HG03521 (cell line): ENCODE data around the gene TRAF3IP1.

ENCODE experiments used
- ATAC-seq: cut with Tn5 transposase; IDR thresholded peaks from one replicate; pipeline ENCODE4 v1.9.1; 2021; ENCODE audit warnings: mild to moderate bottlenecking, moderate library complexity; ENCODE audit not compliant: unreplicated experiment

Gene TRAF3IP1

DNA sequence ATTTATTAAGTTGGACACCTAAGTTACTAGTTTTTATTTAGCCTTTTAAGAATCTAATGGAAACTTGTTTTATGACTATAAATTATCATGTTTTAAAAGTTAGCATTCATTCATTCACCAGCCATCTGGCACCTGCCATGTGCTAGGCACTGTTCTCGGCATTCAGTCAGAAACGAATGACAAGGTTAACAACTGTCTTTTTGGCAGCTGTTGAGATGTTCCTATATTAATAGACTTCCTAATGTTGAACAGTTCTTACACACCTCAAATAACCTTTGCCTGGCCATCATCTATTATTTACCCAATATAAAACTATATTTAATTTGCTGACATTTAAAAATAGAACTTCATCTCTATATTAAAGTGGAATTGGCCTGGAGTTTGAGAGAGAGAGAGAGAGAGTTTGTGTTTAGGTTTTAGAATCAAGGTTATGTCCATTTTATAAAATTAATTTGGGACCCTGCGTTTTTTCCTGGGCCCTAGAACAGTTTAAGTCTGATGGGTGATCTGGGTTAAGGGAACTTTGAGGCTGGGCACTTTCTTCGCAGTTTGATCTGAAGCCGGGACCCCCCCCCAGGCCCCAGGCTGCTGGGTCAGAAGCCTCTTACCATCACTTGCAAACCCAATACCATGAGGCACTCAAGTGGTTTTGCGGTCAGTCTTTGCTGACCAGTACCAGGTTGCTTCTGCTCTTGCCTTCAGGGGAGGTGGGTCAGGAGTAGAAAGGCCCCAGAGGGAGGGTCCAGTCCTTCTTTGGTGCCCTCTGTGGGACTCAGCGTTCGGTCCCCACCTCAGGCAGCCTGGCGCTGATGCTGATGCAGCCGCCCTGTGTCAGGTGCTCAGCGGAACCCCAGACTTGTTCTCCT is 58.1 kb downstream of the TRAF3IP1 start:
- no peak for ATAC-seq

DNA sequence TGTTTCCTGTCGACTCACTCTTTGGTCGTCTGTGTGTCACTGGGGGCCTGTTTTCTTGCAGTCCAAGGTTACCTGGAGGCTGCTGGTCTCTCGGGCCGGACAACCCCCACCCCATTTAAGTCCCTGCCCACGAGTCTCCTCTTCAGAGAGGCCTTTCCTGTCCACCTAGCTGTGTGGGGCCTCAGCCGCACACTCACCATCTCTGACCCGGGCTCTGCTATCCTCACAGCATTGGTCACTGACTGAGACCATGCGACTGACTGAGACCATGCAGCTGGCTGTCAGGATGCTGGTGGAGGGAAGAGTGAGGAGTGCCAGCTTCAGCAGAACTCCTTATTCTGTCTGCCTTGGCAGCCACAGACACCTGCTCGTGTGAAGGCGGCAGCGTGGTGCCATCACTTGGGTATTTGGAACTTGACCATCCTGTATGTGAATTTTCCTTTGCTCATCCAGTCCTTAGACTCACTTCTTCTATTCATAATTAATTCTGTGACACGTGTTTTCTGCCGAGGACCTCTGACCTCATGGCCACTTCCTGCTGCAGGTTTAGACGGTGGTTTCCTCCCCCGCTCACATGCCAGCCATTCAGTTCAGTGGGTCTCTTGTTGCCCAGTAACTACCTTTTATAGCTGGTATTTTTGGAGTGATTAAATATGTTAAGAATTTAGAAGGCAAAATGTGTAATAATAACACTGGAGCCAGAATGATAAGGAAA is 58.9 kb downstream of the TRAF3IP1 start:
- no peak for ATAC-seq

DNA sequence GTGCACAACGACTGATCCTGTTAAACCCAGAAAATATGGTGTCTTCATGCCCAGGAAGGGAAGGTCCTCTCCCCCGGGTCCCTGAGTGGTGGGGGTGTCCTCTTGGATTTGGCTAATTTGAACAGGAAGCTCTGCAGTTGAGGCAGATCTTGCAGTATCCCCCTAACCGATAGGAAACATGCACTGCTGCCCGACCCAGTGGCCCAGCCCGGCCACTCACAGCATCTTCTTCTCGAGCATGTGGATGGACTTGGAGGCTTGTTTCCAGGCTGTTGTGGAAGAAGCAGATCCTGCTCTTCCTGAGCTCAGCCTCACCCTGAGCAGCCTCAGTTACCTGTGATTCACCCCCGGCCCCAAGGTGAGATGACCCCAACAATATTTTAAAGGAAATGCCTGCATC is 60.0 kb downstream of the TRAF3IP1 start:
- ATAC-seq: no peak

DNA sequence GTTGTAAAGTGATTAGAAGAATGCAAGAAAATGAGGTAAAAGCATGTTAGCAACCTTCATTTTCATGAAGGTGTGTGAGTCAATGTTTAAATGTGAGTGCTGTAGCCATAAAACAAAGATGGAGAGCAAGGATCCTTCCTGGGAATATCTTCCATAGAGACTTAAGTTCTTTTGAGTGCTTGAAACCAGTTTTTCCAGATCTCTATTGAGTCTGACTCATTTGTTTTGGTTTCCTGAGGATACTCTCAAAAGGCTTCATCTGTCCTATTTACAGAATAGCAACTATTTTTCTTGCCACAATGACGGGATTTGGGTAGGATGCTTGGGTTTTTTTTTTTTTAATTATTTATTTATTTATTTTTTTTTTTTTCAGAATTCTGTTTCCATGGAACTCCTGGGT is 60.5 kb downstream of the TRAF3IP1 start:
- ATAC-seq: no peak

DNA sequence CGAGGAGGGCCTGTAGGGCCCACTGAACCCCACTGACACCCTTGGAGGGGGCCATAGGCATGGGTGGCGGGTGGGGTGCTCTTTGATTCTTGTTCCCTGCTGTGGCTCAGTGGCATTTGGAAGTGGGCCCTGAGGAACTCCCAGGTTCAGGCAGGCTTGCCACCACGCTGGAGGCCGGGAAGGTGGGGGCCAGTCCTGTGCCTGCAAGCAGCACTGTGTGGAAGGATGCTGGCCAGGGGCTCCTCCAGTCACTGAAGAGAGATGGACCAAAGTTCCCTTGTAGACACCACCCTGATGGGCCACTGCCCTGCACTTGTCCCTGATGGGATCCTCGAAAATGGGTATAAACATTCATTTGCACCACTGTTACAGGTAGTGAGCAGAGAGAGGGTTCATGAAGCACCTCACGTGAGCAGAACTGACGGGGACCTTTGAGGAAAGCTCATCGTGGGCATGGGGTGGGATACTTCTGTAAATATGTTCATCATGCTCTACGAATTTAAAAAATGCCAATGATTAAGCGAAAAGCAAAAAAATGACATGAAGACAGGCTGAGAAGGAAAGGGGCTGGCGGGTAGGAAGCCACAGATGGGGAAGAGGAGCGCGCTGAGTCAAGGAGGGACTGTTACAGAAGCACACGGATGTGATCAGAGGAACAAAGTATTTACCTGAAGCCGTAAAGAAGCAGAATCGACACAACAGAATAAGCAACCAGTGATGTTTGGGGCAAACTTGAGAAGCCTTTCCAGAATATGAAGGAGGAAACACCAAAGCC is 61.2 kb downstream of the TRAF3IP1 start:
- ATAC-seq: no peak

DNA sequence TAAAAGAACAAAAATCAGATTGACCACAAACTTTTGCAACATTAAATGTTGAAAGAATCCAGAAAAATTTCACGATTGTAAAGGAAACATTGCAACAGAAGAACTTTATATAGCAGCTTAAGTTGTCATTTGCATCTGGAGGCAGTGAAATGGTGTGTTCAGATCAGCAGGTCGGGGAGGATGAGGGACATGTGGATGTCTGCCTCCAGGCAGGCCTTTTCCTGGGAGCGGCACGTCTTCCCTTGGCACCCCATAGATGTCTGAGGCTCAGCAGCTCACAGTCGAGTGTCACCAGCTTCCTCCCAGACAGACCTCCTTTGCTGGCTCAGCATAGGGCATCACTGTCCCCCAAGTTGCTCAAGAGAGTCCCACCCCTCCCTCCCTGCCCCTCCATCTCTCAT is 62.1 kb downstream of the TRAF3IP1 start:
- ATAC-seq: no peak

DNA sequence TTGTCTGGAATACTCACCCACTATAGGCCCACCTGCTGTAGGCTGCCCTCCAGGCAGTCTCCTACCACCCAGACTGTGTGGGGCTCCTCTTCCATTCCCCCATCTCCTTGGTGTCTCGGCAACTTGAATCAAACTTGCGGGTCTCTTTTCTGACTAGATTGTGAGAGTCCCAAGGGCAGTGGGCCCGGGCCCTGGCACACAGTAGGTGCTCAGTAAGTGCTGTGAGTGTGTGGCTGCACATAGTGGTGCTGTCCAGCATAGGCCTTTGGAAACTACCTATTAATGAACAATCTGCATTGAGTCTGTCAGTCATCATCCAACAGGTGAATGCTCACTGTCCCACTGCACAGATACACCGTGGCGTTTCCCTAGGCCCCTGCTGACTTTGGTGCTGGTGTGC is 62.8 kb downstream of the TRAF3IP1 start:
- ATAC-seq: no peak

DNA sequence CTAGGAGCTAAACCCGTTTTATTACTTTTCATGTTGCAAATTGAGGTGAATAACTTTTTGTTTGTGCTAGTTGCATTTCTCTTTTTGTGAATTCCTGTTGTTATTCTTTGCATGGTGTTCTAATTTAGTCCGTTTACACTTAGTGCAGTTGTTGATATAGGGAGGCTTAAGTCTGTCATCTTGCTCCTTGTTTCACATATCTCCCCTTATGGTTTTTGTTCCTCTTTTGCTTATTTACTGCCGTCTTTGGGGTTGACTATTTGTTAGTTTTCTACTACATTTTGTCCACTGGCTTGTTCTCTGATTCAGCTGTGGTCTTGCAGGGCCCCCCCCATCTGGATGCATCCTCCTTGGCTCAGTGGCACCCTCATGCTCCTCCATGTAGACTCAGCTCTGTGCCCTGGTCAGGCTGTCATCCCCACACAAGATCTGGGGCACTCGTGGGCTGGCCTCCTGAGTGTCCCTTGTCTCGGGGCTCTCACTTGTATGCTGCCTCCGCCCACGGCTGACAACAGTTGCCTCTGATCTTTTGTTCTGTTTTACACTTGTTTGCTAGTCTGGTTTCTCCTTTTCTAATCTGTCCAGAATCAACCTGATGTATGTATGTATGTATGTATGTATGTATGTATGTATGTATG is 63.5 kb downstream of the TRAF3IP1 start:
- ATAC-seq: no peak

DNA sequence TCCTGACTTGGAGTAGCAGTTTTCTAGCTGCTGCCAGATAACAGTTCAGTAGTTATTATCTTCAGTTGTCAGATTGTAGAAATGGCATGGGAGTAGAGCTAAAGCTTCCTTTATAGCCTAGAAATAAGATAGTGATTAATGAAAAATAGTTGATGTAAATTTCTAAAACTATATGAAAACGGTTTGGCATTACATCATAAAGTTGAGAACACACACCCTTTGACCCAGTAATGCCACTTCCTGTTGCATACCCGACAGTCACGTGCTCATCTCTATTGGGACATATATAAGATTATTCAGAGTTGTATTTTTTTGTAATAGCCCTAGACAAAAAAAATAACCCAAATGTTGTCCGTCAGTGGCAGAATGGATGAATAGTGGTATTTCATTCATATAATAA is 67.0 kb downstream of the TRAF3IP1 start:
- no peak for ATAC-seq

DNA sequence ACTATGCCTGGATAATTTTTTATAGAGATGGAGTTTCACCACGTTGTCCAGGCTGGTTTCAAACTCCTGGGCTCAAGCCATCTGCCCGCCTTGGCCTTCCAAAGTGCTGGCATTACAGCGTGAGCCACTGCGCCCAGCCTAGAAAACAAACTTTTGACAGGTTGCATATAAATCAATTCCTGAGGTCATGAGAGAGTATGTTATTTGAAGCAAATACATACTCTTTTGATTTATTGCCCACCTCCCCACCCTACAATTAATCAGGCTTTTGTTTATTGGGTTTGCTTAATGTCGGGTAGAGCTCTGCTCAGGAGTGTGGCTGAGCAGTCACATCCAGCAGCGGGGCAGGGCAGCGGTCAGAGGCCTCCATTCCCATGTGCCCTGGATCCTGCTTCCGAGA is 68.5 kb downstream of the TRAF3IP1 start:
- ATAC-seq: no peak

DNA sequence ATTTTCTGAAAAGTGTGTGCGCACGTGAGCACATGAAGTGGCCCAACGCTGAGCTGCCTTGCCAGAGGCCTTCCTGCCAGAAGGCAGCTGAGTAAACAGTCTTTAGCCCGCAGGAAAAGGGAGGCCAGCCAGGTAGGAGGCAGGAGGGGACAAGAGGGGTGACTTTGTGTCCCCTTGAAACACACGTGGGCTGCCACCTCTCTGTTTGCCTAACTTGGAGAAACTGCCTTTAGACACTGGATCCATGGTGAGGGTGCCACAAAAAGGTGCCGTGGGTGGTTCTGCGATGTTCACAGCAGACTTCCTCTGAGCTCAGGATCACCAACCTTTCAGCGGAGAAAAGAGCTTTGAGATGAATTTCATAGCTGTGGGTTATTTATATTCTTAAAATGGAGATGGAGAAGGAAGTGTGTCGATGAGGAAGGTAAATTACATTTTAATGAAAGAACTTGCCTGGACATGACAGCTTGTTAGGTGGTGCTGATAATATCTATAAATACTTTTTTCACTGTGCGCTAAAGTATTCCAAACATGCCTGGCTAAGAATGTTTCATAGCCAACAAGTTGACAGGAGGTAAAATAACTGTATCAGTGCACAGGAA is 69.8 kb downstream of the TRAF3IP1 start:
- no peak for ATAC-seq

DNA sequence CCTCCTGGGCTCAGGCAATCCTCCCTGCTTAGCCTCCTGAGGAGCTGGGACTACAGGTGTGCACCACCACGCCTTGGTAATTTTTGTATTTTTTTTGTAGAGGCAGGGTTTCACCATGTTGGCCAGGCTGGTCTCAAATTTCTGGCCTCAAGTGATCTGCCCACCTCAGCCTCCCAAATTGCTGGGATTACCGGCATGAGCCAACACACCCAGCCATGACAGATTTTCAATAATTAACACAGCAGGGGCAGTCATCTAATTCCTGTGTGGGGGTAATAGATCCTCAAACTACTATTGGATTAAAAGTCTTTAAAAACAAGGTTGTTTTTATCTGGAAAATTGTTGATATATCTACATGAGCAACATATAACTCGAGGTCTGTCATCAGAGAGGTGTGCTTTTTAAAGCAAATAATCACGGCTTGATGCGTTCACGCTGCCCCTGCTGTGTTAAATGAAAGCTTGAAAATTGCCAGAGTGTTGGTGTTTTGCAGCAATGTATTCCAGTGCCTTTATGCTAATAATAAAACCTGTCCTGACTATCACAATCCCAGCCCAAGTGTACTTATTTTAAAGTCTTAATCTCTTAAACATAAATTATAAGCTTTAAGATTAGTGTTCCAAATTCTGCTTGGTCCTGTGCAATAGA is 70.8 kb downstream of the TRAF3IP1 start:
- no peak for ATAC-seq

DNA sequence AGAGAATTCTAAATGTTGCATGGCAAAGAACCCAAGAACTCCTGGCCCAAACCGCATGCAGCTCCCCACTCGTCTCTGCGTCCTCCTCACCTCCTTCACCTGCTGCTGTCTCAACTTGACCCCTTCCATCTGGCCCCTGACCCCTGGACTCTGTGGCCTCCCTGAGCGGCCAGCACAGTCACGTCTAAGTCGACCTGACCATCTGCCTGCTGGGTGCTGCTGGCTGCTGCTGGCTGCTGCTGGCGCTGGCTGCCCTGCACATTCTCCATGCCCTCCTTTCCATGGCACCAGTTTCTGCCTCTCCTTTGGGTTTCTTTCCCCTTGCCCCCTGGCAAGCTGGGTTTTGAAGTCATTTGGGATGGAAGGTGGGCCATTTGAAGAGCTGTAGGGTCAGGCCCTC is 76.3 kb downstream of the TRAF3IP1 start:
- no peak for ATAC-seq

DNA sequence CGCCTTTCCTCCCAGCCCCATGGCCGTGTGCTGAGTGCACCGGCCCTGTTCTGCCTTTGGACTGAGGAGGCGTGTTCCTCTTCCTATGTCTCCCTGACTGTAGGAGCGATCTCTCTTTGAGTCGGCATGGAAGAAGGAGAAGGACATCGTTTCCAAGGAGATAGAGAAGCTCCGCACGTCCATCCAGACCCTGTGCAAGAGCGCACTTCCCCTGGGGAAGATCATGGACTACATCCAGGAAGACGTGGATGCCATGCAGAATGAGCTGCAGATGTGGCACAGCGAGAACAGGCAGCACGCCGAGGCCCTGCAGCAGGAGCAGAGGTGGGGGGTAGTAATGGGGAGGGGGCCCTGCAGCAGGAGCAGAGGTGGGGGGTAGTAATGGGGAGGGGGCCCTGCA is 77.0 kb downstream of the TRAF3IP1 start:
- no peak for ATAC-seq

DNA sequence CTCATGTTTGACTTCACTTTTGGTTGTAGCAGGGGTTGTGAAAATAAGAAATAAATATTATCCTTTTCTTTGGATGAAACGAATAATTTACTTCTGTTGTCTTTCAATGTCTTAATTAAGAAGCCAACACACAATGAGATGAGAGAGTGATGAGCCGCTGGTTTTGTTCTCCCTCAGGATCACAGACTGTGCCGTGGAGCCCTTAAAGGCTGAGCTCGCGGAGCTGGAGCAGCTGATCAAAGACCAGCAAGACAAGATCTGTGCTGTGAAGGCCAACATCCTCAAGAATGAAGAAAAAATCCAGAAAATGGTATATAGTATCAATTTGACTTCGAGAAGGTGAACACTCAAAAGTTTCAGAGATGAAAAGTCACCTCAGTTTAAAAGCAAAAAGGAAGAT is 78.3 kb downstream of the TRAF3IP1 start:
- no peak for ATAC-seq

DNA sequence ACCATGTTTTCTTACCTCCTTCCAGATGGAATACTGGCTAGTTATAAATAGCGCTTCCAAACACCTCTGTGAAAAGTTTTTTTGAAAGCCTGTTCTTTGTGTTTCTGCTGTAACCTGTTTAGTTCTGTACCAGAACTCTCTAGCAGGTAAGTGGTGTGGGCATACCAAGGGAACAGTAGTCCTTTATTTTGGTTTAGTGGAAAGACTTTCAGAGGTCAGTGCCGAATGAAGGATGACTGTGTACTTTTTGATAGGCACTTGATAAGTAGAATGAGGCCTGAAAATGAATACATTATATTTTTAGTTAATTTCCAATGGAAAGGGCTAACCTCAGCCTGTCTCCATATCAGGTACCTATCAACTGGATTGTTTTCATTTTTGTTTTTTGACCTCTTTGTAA is 78.8 kb downstream of the TRAF3IP1 start:
- no peak for ATAC-seq

DNA sequence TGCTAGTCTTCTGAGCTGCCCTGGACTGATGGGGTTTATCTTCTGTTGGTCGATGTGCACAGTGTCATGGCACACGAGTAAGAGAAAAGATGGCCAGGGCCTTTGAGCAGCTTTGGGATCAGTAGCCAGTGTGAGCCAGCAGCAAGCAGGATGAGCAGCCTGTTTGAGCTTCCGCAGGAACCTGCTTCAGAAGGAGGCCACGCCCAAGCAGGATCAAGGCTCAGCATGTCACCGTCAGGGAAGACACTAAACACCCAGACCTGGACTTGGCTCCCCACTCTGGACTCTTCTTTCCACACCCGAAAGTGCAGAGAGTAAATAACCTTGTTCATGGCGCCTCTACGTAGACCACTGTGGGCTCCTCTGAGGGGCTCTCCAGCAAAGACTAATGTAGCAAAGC is 81.2 kb downstream of the TRAF3IP1 start:
- no peak for ATAC-seq

DNA sequence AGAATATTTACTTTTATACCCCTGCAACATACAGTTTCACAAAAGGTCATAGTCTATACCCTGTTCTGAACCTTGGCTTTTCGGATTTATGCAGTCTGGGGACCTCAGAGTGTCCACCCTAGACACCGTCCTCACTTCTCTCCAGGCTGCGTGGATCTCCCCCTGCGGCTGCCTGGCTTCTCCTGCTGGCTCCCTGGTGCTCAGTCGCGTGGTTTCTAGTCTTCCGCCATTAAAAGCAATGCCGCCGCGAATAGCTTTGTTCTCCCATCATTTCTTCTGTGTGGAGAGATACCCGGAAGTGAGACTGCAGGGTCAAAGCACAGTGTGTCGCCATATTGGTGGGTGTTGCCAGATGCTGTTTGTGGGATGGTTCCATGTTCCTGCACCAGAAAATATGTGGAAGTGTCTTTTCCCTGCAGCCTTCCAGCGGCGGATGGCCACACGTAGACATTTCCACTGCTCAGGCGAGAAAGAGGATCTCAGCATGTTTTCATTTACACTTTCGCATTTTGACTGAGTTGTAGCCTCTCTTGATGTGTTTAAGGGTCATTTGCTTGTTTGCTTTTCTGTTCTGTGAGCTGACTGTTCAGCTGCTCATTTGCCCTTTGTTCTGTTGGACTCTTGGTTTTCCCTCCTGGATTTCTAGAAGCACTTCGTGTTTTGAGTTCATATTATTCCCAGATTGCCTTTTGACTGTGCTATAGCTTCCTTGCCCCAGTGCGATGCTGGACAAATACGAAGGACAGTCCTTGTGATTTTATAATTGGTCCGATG is 83.5 kb downstream of the TRAF3IP1 start:
- no peak for ATAC-seq

DNA sequence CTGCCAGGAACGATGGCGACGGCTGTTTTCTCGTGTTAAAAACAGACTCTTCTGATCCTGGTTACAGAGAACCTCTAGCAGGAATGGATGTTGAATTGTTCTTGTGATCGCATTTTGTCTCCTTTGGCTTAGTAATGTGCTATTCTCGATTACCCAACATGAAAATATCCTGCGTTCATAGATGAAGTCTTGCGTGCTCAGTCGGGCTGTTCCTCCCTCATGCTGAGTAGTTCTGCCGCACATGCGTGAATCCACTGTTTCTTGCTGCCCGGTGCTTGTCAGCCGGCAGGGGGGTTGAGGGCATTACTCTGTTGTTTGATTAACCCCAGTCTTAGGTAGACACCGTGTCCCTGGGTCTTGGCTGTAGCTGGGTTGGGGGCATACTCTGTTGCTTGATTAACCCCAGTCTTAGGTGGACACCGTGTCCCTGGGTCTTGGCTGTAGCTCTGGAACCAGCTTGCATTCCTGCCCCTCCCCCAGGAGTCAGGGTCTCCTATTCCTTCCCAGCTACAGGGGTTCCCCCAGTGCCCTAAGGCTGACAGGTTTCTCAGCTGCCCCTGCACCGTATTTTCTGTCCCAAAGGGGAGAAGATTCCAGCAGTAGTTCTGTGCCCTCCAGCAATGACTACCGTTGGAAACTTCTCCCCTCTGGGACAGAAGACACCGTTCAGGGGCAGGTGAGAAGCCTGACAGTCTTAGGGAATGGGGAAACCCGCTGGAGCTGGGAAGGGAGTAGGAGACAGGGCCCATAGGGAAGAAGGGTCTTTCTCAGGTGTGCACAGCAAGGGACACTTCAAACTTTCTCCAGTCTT is 84.3 kb downstream of the TRAF3IP1 start:
- no peak for ATAC-seq
